Measurements from ENCODE around the gene RPL35. TPM values are rescaled to one million over a fixed set of nuclear protein-coding genes. Genes with fewer than 3 reads are reported as not detected.

The RPL35 gene
- total RNA-seq, 3 donors from 2014 or later, result 2,475 to 3,579 (median 2,566) TPM

DNA sequence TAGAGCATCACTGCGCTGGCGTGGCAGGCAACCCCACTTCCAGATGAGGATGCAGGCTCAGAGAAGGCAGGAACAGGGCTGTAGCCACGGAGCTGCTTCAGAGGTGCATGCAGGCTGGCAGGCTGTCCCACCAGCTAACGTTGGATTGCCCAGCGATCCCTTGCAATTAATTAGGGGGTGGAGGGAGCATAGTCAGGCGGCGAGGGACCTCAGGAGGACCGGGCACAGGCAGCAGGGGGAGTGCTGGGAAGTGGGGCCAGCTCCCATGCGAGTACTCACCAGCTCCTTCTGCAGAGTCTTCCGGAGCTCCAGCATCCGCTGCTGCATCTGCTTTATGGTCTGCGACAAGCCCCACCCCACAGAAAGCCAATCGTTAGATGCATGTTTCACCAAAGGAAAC is 20.5 kb upstream of the RPL35 start:
- H3K9me3 ChIP-seq, result no peaks in the 10 kb centered on the region
- TF ChIP-seq POLR2AphosphoS5 (IDR thresholded peaks at IDR 0.05) (no peak), POLR2A (IDR thresholded peaks at IDR 0.05) (no peak)
- TF ChIP-seq, protein P1, sequence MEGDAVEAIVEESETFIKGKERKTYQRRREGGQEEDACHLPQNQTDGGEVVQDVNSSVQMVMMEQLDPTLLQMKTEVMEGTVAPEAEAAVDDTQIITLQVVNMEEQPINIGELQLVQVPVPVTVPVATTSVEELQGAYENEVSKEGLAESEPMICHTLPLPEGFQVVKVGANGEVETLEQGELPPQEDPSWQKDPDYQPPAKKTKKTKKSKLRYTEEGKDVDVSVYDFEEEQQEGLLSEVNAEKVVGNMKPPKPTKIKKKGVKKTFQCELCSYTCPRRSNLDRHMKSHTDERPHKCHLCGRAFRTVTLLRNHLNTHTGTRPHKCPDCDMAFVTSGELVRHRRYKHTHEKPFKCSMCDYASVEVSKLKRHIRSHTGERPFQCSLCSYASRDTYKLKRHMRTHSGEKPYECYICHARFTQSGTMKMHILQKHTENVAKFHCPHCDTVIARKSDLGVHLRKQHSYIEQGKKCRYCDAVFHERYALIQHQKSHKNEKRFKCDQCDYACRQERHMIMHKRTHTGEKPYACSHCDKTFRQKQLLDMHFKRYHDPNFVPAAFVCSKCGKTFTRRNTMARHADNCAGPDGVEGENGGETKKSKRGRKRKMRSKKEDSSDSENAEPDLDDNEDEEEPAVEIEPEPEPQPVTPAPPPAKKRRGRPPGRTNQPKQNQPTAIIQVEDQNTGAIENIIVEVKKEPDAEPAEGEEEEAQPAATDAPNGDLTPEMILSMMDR (IDR thresholded peaks at IDR 0.05), result no peak
- H3K27ac ChIP-seq, result no peak overlapping the region
- H3K4me3 ChIP-seq, result no peak overlapping the region
- H3K4me1 ChIP-seq, result no peaks in the 10 kb centered on the region
- no peaks in the 10 kb centered on the region for H3K36me3 ChIP-seq
- no peak for DNase-seq (ENCODE audit: low spot score in 2 of 2)
- intact Hi-C loops (cut with DNase I; ENCODE audit: low total_unique reads), result no loop called here
- no peaks in the 10 kb centered on the region for H3K27me3 ChIP-seq

- Histone ChIP-seq H3K9me3 (no peaks in the 10 kb centered on the region), H3K27me3 (no peaks in the 10 kb centered on the region), H3K27ac (no peak overlapping the region), H3K4me1 (no peaks in the 10 kb centered on the region), H3K36me3 (peaks cover 5% of the 10 kb centered on the region), H3K4me3 (no peak overlapping the region)
- intact Hi-C loops (cut with DNase I; ENCODE audit: low total_unique reads), result no loop called here
- no peak for TF ChIP-seq POLR2AphosphoS5 (IDR thresholded peaks at IDR 0.05)
- TF ChIP-seq, protein P1 (IDR thresholded peaks at IDR 0.05), result no peak
- TF ChIP-seq POLR2A (IDR thresholded peaks at IDR 0.05), result no peak
- no peak for DNase-seq (ENCODE audit: low spot score in 2 of 2)
Measured at GRCh38 chr9:124881138-124881743, 19.5 kb upstream of the RPL35 start.

DNA sequence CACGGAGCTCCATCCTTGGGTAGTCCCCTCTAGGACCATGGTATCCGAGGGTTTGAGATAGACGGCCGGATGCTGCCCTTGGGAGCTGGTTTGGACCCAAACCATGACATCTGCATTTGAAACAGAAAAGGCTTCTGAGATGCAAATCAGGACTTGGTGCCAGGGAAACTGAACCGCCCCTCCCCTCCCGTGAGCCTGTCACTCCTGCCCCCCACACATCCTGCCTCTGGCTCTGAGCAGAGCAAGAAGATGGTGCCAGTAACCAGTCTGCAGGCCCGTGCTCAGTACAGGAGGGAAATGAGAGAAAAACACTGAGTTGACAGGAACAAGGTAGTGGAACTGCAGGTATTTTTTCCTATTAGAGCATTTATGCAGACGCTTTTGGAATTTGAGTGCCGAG is 18.7 kb upstream of the RPL35 start:
- no peaks in the 10 kb centered on the region for H3K9me3 ChIP-seq
- DNase-seq (ENCODE audit: low spot score in 2 of 2), result no peak
- H3K4me1 ChIP-seq, result no peaks in the 10 kb centered on the region
- intact Hi-C loops (cut with DNase I; ENCODE audit: low total_unique reads), result no loop called here
- peaks cover 5% of the 10 kb centered on the region for H3K36me3 ChIP-seq
- H3K27me3 ChIP-seq, result no peaks in the 10 kb centered on the region
- no peak overlapping the region for H3K27ac ChIP-seq
- no peak for TF ChIP-seq POLR2A (IDR thresholded peaks at IDR 0.05)
- TF ChIP-seq, protein P1 (IDR thresholded peaks at IDR 0.05), result no peak
- TF ChIP-seq POLR2AphosphoS5 (IDR thresholded peaks at IDR 0.05), result no peak
- no peak overlapping the region for H3K4me3 ChIP-seq

- no peaks in the 10 kb centered on the region for H3K4me1 ChIP-seq
- peaks cover 5% of the 10 kb centered on the region for H3K36me3 ChIP-seq
- H3K27ac ChIP-seq, result no peak overlapping the region
- TF ChIP-seq POLR2A (IDR thresholded peaks at IDR 0.05), result no peak
- TF ChIP-seq POLR2AphosphoS5 (IDR thresholded peaks at IDR 0.05), result no peak
- TF ChIP-seq, protein P1 (IDR thresholded peaks at IDR 0.05), result no peak
- H3K9me3 ChIP-seq, result no peaks in the 10 kb centered on the region
- H3K4me3 ChIP-seq, result no peak overlapping the region
- no peak for DNase-seq (ENCODE audit: low spot score in 2 of 2)
- no peaks in the 10 kb centered on the region for H3K27me3 ChIP-seq
- intact Hi-C loops (cut with DNase I; ENCODE audit: low total_unique reads), result no loop called here
Measured at GRCh38 chr9:124879226-124879625, 17.5 kb upstream of the RPL35 start.

GRCh38 chr9:124878518-124878917 is 16.8 kb upstream of the RPL35 start:
- Histone ChIP-seq H3K9me3 (no peaks in the 10 kb centered on the region), H3K4me3 (no peak overlapping the region), H3K36me3 (peaks cover 5% of the 10 kb centered on the region), H3K4me1 (no peaks in the 10 kb centered on the region), H3K27me3 (no peaks in the 10 kb centered on the region), H3K27ac (no peak overlapping the region)
- DNase-seq (ENCODE audit: low spot score in 2 of 2), result no peak
- intact Hi-C loops (cut with DNase I; ENCODE audit: low total_unique reads), result no loop called here
- TF ChIP-seq, protein P1 (IDR thresholded peaks at IDR 0.05), result no peak
- TF ChIP-seq POLR2AphosphoS5 (IDR thresholded peaks at IDR 0.05) (no peak), POLR2A (IDR thresholded peaks at IDR 0.05) (no peak)
